Hepatocyte (in vitro differentiated cells): ENCODE measurements around the gene ANO7. TPM values are rescaled to one million over a fixed set of nuclear protein-coding genes. Genes with fewer than 3 reads are reported as not detected.

Experiments
- DNase-seq: peaks from one replicate; pipeline ENCODE4 v3.0.0-alpha.2; 2016; ENCODE audit warnings: low spot score
- H2AFZ ChIP-seq: fragments of 200-600 bp; sonication (generic); 2 replicates; pipeline ENCODE4 v1.6.0; 2016; ENCODE audit warnings: antibody characterized with exemption, mild to moderate bottlenecking
- H3K27ac ChIP-seq: fragments of 200-600 bp; sonication (generic); 2 replicates; pipeline ENCODE4 v1.5.1; 2016; ENCODE audit warnings: mild to moderate bottlenecking
- H3K27me3 ChIP-seq: fragments of 200-600 bp; sonication (generic); 2 replicates; pipeline ENCODE4 v1.6.1; 2016
- H3K36me3 ChIP-seq: fragments of 200-600 bp; sonication (generic); replicated peaks from 2 replicates; pipeline ENCODE4 v1.5.1; 2016; ENCODE audit warnings: low read depth; ENCODE audit not compliant: insufficient read depth
- H3K4me1 ChIP-seq: fragments of 200-600 bp; sonication (generic); 2 replicates; pipeline ENCODE4 v1.5.1; 2016; ENCODE audit warnings: mild to moderate bottlenecking, moderate library complexity; ENCODE audit not compliant: insufficient read depth
- H3K4me2 ChIP-seq: fragments of 200-600 bp; sonication (generic); 2 replicates; pipeline ENCODE4 v1.6.0; 2016
- H3K4me3 ChIP-seq: fragments of 200-600 bp; sonication (generic); 2 replicates; pipeline ENCODE4 v1.5.1; 2016; ENCODE audit warnings: mild to moderate bottlenecking
- H3K79me2 ChIP-seq: fragments of 200-600 bp; sonication (generic); 2 replicates; pipeline ENCODE4 v1.6.0; 2017; ENCODE audit warnings: mild to moderate bottlenecking
- H3K9me2 ChIP-seq: fragments of 200-600 bp; sonication (generic); replicated peaks from 2 replicates; pipeline ENCODE4 v1.6.0; 2017; ENCODE audit warnings: mild to moderate bottlenecking; ENCODE audit not compliant: insufficient read depth
- H3K9me3 ChIP-seq: fragments of 200-600 bp; sonication (generic); 2 replicates; pipeline ENCODE4 v1.5.1; 2016; ENCODE audit warnings: low read depth, mild to moderate bottlenecking
- H4K20me1 ChIP-seq: fragments of 200-600 bp; sonication (generic); 2 replicates; pipeline ENCODE4 v1.6.0; 2016; ENCODE audit warnings: mild to moderate bottlenecking; ENCODE audit not compliant: insufficient read depth, poor library complexity, severe bottlenecking
- CTCF ChIP-seq: fragments of 200-600 bp; sonication (generic); IDR thresholded peaks from 2 replicates; pipeline ENCODE4 v1.5.1; 2016; ENCODE audit warnings: antibody characterized with exemption, mild to moderate bottlenecking; ENCODE audit not compliant: poor library complexity
- EZH2 ChIP-seq: fragments of 200-600 bp; sonication (generic); IDR thresholded peaks from 2 replicates; pipeline ENCODE4 v1.6.1; 2016; ENCODE audit warnings: antibody characterized with exemption, mild to moderate bottlenecking, borderline replicate concordance
- EZH2phosphoT487 ChIP-seq: fragments of 200-600 bp; sonication (generic); IDR thresholded peaks from one replicate; pipeline ENCODE4 v1.6.1; 2018; ENCODE audit warnings: antibody characterized with exemption, mild to moderate bottlenecking, low read depth, moderate library complexity; ENCODE audit not compliant: unreplicated experiment, severe bottlenecking
- WGBS: methylation state at CpG from one replicate; pipeline ENCODE4 v1.1.6; 2016; ENCODE audit warnings: low lambda C conversion rate; ENCODE audit errors: missing lambda C conversion rate; 5-methylcytosine and 5-hydroxymethylcytosine counted together
- polyA plus RNA-seq: library from polyadenylated mRNA; unstranded; fragments of >200 nt; fragmentation: Nextera tagmentation; extraction: Ambion mirVana; gene quantifications from 2 replicates; pipeline ENCODE4 v1.2.1, GENCODE V29; 2016
- total RNA-seq: library from RNA; depleted of rRNA; stranded (reverse); fragments of >200 nt; gene quantifications from 2 replicates; pipeline ENCODE4 v1.2.3, GENCODE V29; 2014

The ANO7 gene
- total and polyA plus RNA-seq, 2 experiments from 2014 or later: 1.00 to 1.4 TPM

- DNase-seq: no peak
- WGBS: 97% methylated on average over 29 of the region's 29 CpGs
- TF ChIP-seq EZH2phosphoT487 (no peak), EZH2 (no peak), CTCF (no peak)
- no peaks in the 10 kb centered on the region for H3K79me2 ChIP-seq
- no peaks in the 10 kb centered on the region for H3K9me2 ChIP-seq
- H4K20me1 ChIP-seq: peaks cover 21% of the 10 kb centered on the region
- H3K27ac ChIP-seq: no peak overlapping the region
- no peaks in the 10 kb centered on the region for H3K27me3 ChIP-seq
- H3K4me3 ChIP-seq: no peak overlapping the region
- no peak overlapping the region for H2AFZ ChIP-seq
- H3K4me1 ChIP-seq: peaks cover 2% of the 10 kb centered on the region
- no peaks in the 10 kb centered on the region for H3K9me3 ChIP-seq
- no peaks in the 10 kb centered on the region for H3K36me3 ChIP-seq
- no peak overlapping the region for H3K4me2 ChIP-seq
Observed at GRCh38 chr2:241229563-241230401, 41.3 kb downstream of the ANO7 start.

GRCh38 chr2:241230435-241230834, 42.0 kb downstream of the ANO7 start:
- no peak for DNase-seq
- H3K27me3 ChIP-seq: no peaks in the 10 kb centered on the region
- H3K4me2 ChIP-seq: no peak overlapping the region
- no peak overlapping the region for H2AFZ ChIP-seq
- H3K4me1 ChIP-seq: no peaks in the 10 kb centered on the region
- WGBS: 98% methylated on average over 19 of the region's 19 CpGs
- no peak overlapping the region for H3K27ac ChIP-seq
- no peaks in the 10 kb centered on the region for H3K79me2 ChIP-seq
- no peaks in the 10 kb centered on the region for H3K36me3 ChIP-seq
- H3K9me3 ChIP-seq: no peaks in the 10 kb centered on the region
- H3K4me3 ChIP-seq: no peak overlapping the region
- H3K9me2 ChIP-seq: no peaks in the 10 kb centered on the region
- TF ChIP-seq CTCF: no peak
- TF ChIP-seq EZH2phosphoT487: no peak
- peaks cover 21% of the 10 kb centered on the region for H4K20me1 ChIP-seq

- Histone ChIP-seq H3K27me3 (no peaks in the 10 kb centered on the region), H3K36me3 (no peaks in the 10 kb centered on the region), H3K27ac (no peak overlapping the region), H3K4me1 (no peaks in the 10 kb centered on the region), H2AFZ (no peak overlapping the region), H3K9me3 (no peaks in the 10 kb centered on the region), H3K4me3 (no peak overlapping the region), H3K79me2 (no peaks in the 10 kb centered on the region), H3K4me2 (no peak overlapping the region), H3K9me2 (no peaks in the 10 kb centered on the region), H4K20me1 (peaks cover 26% of the 10 kb centered on the region)
- TF ChIP-seq EZH2phosphoT487 (no peak), EZH2 (no peak), CTCF (no peak)
- 97% methylated on average over 13 of the region's 13 CpGs for WGBS
- no peak for DNase-seq
Observed at GRCh38 chr2:241232736-241233575, 44.5 kb downstream of the ANO7 start.
